Activated CD4-positive, alpha-beta memory T cell treated with anti-CD3 and anti-CD28 coated beads for 36 hours (primary cell): ENCODE measurements around the gene DUSP8. TPM values are rescaled to one million over a fixed set of nuclear protein-coding genes. Genes with fewer than 3 reads are reported as not detected.

Experiments
- CTCF ChIA-PET: fragments of 350-600 bp; sonication (Branson Sonifier 250); formaldehyde crosslinking; loops from one replicate; lab custom pipeline; 2021; ENCODE audit warnings: antibody characterized with exemption, inconsistent platforms; lab: Charles Lee
- POLR2A ChIA-PET: fragments of 350-600 bp; sonication (Branson Sonifier 250); formaldehyde crosslinking; loops from one replicate; lab custom pipeline; 2021; ENCODE audit warnings: antibody characterized with exemption; lab: Charles Lee
- DNase-seq: peaks from one replicate; pipeline ENCODE4 v3.0.0-alpha.2; 2020
- H3K27ac Mint-ChIP-seq: one replicate; pipeline ENCODE4 v1.8.0; 2021; ENCODE audit warnings: mixed read lengths
- H3K27me3 Mint-ChIP-seq: one replicate; pipeline ENCODE4 v1.8.0; 2021; ENCODE audit warnings: mixed read lengths
- H3K36me3 Mint-ChIP-seq: one replicate; pipeline ENCODE4 v1.8.0; 2021; ENCODE audit warnings: mixed read lengths
- H3K4me1 Mint-ChIP-seq: one replicate; pipeline ENCODE4 v1.8.0; 2021; ENCODE audit warnings: low read depth, mixed read lengths
- H3K4me3 Mint-ChIP-seq: one replicate; pipeline ENCODE4 v1.8.0; 2021; ENCODE audit warnings: mild to moderate bottlenecking, mixed read lengths
- H3K9me3 Mint-ChIP-seq: one replicate; pipeline ENCODE4 v1.8.0; 2021; ENCODE audit warnings: mixed read lengths
- intact Hi-C: fragments of 100-400 bp; cut with micrococcal nuclease; formaldehyde crosslinking; loops from one replicate; pipeline ENCODE4 v1.15.1; 2023
- total RNA-seq, 2 experiments: library from RNA; stranded (reverse); gene quantifications; one replicate each; pipeline ENCODE4 v1.2.3, GENCODE V29; 2021

Gene DUSP8
- total RNA-seq, 2 experiments from 2014 or later, result 1.6 to 2.4 TPM

GRCh38 chr11:1506981-1507380 is 65.1 kb downstream of the DUSP8 start:
- no peaks in the 10 kb centered on the region for H3K9me3 Mint-ChIP-seq
- CTCF ChIA-PET, result interaction anchor here (0.6 to 1.6 kb wide), 4 partner anchors 8 to 68 kb away, joined by 3 to 4 read pairs (median 3); no protein-coding TSS in a partner anchor

GRCh38 chr11:1505480-1505879 is 66.6 kb downstream of the DUSP8 start:
- ChIA-PET POLR2A (no interaction called here), CTCF (interaction anchor here (1.6 kb wide), 1 partner anchor 10 kb away, joined by 4 read pairs; no protein-coding TSS in a partner anchor)
- peaks cover 1% of the 10 kb centered on the region for H3K36me3 Mint-ChIP-seq
- no peaks in the 10 kb centered on the region for H3K9me3 Mint-ChIP-seq
- intact Hi-C loops, result no loop called here
- DNase-seq, result no peak
- no peak overlapping the region for H3K4me3 Mint-ChIP-seq
- H3K4me1 Mint-ChIP-seq, result peaks cover 22% of the 10 kb centered on the region
- no peaks in the 10 kb centered on the region for H3K27me3 Mint-ChIP-seq
- no peak overlapping the region for H3K27ac Mint-ChIP-seq

More at GRCh38 chr11:1506981-1507380, 65.1 kb downstream of the DUSP8 start:
- H3K36me3 Mint-ChIP-seq, result no peaks in the 10 kb centered on the region
- no peaks in the 10 kb centered on the region for H3K27me3 Mint-ChIP-seq
- no peak overlapping the region for H3K27ac Mint-ChIP-seq
- POLR2A ChIA-PET, result no interaction called here
- no peak for DNase-seq
- intact Hi-C loops, result no loop called here
- H3K4me1 Mint-ChIP-seq, result peaks cover 18% of the 10 kb centered on the region
- no peak overlapping the region for H3K4me3 Mint-ChIP-seq

- H3K36me3 Mint-ChIP-seq, result peaks cover 5% of the 10 kb centered on the region
- H3K9me3 Mint-ChIP-seq, result no peaks in the 10 kb centered on the region
- no peak for DNase-seq
- CTCF ChIA-PET, result no interaction called here
- intact Hi-C loops, result no loop called here
- H3K4me1 Mint-ChIP-seq, result peaks cover 21% of the 10 kb centered on the region
- no peak overlapping the region for H3K27ac Mint-ChIP-seq
- POLR2A ChIA-PET, result no interaction called here
- H3K27me3 Mint-ChIP-seq, result no peaks in the 10 kb centered on the region
- H3K4me3 Mint-ChIP-seq, result no peak overlapping the region
Measured at GRCh38 chr11:1504581-1505290, 67.3 kb downstream of the DUSP8 start.

GRCh38 chr11:1504138-1504537 is 67.9 kb downstream of the DUSP8 start:
- H3K27ac Mint-ChIP-seq, result no peak overlapping the region
- ChIA-PET POLR2A (no interaction called here), CTCF (no interaction called here)
- H3K4me1 Mint-ChIP-seq, result peaks cover 17% of the 10 kb centered on the region
- no peak overlapping the region for H3K4me3 Mint-ChIP-seq
- DNase-seq, result no peak
- H3K27me3 Mint-ChIP-seq, result no peaks in the 10 kb centered on the region
- no peaks in the 10 kb centered on the region for H3K9me3 Mint-ChIP-seq
- peaks cover 5% of the 10 kb centered on the region for H3K36me3 Mint-ChIP-seq
- intact Hi-C loops, result no loop called here

Other genes with a start within 250 kb of the DUSP8 start
- under 1 TPM; 0.46 to 0.64 TPM for gene BRSK2, start 182.3 kb downstream of the DUSP8 start, total RNA-seq
- gene MOB2, start 85.5 kb downstream of the DUSP8 start, total RNA-seq, result 10 to 100 TPM; 15.9 to 17.9 TPM
- not detected for gene KRTAP5-1, start 13.0 kb upstream of the DUSP8 start, total RNA-seq
- gene KRTAP5-2, start 26.0 kb upstream of the DUSP8 start, total RNA-seq, result not detected
- not detected for gene KRTAP5-3, start 36.2 kb upstream of the DUSP8 start, total RNA-seq
- not detected for gene KRTAP5-4, start 49.9 kb upstream of the DUSP8 start, total RNA-seq
- gene KRTAP5-5, start 57.5 kb upstream of the DUSP8 start, total RNA-seq, result not detected
- not detected for gene KRTAP5-6, start 124.9 kb upstream of the DUSP8 start, total RNA-seq
- gene IFITM10, start 178.3 kb upstream of the DUSP8 start, total RNA-seq, result under 1 TPM; 0.27 to 0.29 TPM
- 10 to 100 TPM; 52.0 to 58.7 TPM for gene CTSD, start 191.7 kb upstream of the DUSP8 start, total RNA-seq